ENCODE results near the gene RPS6KC1. TPM values are rescaled to one million over a fixed set of nuclear protein-coding genes. Genes with fewer than 3 reads are reported as not detected.
"Not testable (repeated sequence)": the region's sequence is repeated elsewhere in the genome, so short reads cannot be mapped to it uniquely, and the experiment has no call there.

RPS6KC1 gene
- polyA plus RNA-seq, 3 donors, result 8.9 to 16.0 (median 11.4) TPM

DNA sequence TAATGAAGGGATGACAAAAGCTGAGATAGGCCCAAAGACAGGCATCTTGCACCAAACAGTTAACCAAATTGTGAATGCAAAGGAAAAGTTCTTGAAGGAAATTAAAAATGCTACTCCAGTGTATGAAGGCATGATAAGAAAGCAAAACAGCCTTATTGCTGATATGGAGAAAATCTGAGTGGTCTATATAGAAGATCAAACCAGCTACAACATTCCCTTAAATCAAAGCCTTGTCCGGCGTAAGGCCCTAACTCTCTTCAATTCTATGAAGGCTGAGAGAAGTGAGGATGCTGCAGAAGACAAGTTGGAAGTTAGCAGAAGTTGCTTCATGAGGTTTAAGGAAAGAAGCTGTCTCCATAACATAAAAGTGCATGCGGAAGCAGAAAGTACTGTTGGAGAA lies 31.0 kb upstream of the RPS6KC1 start:
- Mint-ChIP-seq H3K27me3 (ENCODE audit: low read depth in 3 of 3) (peaks cover 0 to under 1% (median 0%) of the 10 kb centered on the region in 3 donors), H3K27ac (no peak overlapping the region), H3K4me3 (no peak overlapping the region), H3K4me1 (peaks cover 2% of the 10 kb centered on the region), H3K36me3 (peaks cover 0 to under 1% of the 10 kb centered on the region in 2 donors), H3K9me3 (peaks cover 0 to 3% (median under 1%) of the 10 kb centered on the region in 7 donors)
- H4K20me1 ChIP-seq (ENCODE audit: insufficient read depth, low read length), result no peaks in the 10 kb centered on the region
- peaks cover 2% of the 10 kb centered on the region for H3K79me2 ChIP-seq (ENCODE audit: insufficient read depth, low read length)
- peaks cover 5 to 7% of the 10 kb centered on the region in 2 donors for H3K4me1 ChIP-seq (ENCODE audit: control insufficient read depth in 1 of 2, insufficient read depth in 2 of 2, low read length in 2 of 2)
- no peak overlapping the region for H2AFZ ChIP-seq (ENCODE audit: insufficient read depth, low read depth, low read length, poor library complexity, severe bottlenecking)
- H3K36me3 ChIP-seq (replicated peaks in 1 of 2; ENCODE audit: control insufficient read depth in 1 of 2, insufficient read depth in 2 of 2, low read length in 2 of 2), result no peaks in the 10 kb centered on the region
- TF ChIP-seq, protein P1, sequence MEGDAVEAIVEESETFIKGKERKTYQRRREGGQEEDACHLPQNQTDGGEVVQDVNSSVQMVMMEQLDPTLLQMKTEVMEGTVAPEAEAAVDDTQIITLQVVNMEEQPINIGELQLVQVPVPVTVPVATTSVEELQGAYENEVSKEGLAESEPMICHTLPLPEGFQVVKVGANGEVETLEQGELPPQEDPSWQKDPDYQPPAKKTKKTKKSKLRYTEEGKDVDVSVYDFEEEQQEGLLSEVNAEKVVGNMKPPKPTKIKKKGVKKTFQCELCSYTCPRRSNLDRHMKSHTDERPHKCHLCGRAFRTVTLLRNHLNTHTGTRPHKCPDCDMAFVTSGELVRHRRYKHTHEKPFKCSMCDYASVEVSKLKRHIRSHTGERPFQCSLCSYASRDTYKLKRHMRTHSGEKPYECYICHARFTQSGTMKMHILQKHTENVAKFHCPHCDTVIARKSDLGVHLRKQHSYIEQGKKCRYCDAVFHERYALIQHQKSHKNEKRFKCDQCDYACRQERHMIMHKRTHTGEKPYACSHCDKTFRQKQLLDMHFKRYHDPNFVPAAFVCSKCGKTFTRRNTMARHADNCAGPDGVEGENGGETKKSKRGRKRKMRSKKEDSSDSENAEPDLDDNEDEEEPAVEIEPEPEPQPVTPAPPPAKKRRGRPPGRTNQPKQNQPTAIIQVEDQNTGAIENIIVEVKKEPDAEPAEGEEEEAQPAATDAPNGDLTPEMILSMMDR (IDR thresholded peaks at IDR 0.05), result no peak
- H3K4me3 ChIP-seq (replicated peaks in 1 of 3; ENCODE audit: low read depth in 2 of 3, low read length in 3 of 3), result no peak overlapping the region
- H3K27ac ChIP-seq (ENCODE audit: low read depth in 1 of 2, low read length in 2 of 2), result no peak overlapping the region
- WGBS (ENCODE audit: insufficient coverage), result 100% methylated on average over 1 of the region's 3 CpGs
- H3K9ac ChIP-seq (ENCODE audit: insufficient read depth, low read length, poor library complexity, severe bottlenecking), result no peak overlapping the region
- no peak for DNase-seq
- intact Hi-C loops (cut with micrococcal nuclease), result no loop called here
- no peak overlapping the region for H3K4me2 ChIP-seq (replicated peaks; ENCODE audit: extremely low read depth, low read length, poor library complexity, severe bottlenecking)
- H3K27me3 ChIP-seq (ENCODE audit: control insufficient read depth in 2 of 2, insufficient read depth in 2 of 2, low read length in 2 of 2), result no peaks in the 10 kb centered on the region
- H3K9me3 ChIP-seq (replicated peaks in 1 of 2; ENCODE audit: control insufficient read depth in 1 of 2, insufficient read depth in 1 of 2, low read length in 2 of 2), result peaks cover 0 to under 1% of the 10 kb centered on the region in 2 donors

DNA sequence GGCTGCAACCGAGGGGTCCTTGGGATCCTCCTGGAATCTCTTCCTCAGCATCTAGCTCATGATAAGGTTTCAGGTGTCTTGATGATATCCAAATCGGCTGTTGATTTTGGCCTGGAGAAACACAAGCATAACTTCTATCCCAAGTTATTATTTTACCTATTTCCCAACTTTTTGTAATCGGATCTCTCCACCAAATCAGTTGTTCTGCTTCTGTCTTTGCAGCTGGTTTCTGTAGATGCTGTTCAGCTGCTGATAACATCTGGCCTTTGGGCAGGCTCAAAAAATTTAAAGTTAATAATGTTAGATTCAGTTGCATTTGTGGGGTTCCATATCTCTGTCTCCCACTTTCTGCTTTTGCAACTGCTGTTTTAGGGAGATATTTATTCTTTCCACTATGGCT lies 24.0 kb upstream of the RPS6KC1 start:
- WGBS (ENCODE audit: insufficient coverage), result 83% methylated on average over 2 of the region's 3 CpGs
- H4K20me1 ChIP-seq (ENCODE audit: insufficient read depth, low read length); H3K4me1 Mint-ChIP-seq; H3K9me3 ChIP-seq (replicated peaks in 1 of 2; ENCODE audit: control insufficient read depth in 1 of 2, insufficient read depth in 1 of 2, low read length in 2 of 2); H3K27me3 Mint-ChIP-seq (ENCODE audit: low read depth in 3 of 3); H3K79me2 ChIP-seq (ENCODE audit: insufficient read depth, low read length); H3K4me1 ChIP-seq (ENCODE audit: control insufficient read depth in 1 of 2, insufficient read depth in 2 of 2, low read length in 2 of 2); H3K36me3 ChIP-seq (replicated peaks in 1 of 2; ENCODE audit: control insufficient read depth in 1 of 2, insufficient read depth in 2 of 2, low read length in 2 of 2); H2AFZ ChIP-seq (ENCODE audit: insufficient read depth, low read depth, low read length, poor library complexity, severe bottlenecking); H3K4me3 Mint-ChIP-seq; H3K27me3 ChIP-seq (ENCODE audit: control insufficient read depth in 2 of 2, insufficient read depth in 2 of 2, low read length in 2 of 2); intact Hi-C loops (cut with micrococcal nuclease); H3K27ac ChIP-seq (ENCODE audit: low read depth in 1 of 2, low read length in 2 of 2); H3K36me3 Mint-ChIP-seq; H3K27ac Mint-ChIP-seq; DNase-seq; H3K4me2 ChIP-seq (replicated peaks; ENCODE audit: extremely low read depth, low read length, poor library complexity, severe bottlenecking); H3K9ac ChIP-seq (ENCODE audit: insufficient read depth, low read length, poor library complexity, severe bottlenecking); H3K4me3 ChIP-seq (replicated peaks in 1 of 3; ENCODE audit: low read depth in 2 of 3, low read length in 3 of 3): not testable (repeated sequence)
- H3K9me3 Mint-ChIP-seq, result peaks cover 0 to 17% (median 9%) of the 10 kb centered on the region in 7 donors
